GOT3 (cell line): ENCODE measurements around the gene INSC.

Source experiments
- DNase-seq: peaks from one replicate; lab custom pipeline; 2025; ENCODE audit warnings: mixed read lengths; lab: John Stamatoyannopoulos, UW

Gene INSC

GRCh38 chr11:15217416-15217815 lies 102.7 kb downstream of the INSC start:
- DNase-seq = no peak

- no peak for DNase-seq
Measured at GRCh38 chr11:15222777-15223176, 108.1 kb downstream of the INSC start.

GRCh38 chr11:15223318-15223717 lies 108.6 kb downstream of the INSC start:
- no peak for DNase-seq

- DNase-seq = no peak
Measured at GRCh38 chr11:15224466-15224865, 109.7 kb downstream of the INSC start.

- no peak for DNase-seq
Measured at GRCh38 chr11:15227011-15227410, 112.3 kb downstream of the INSC start.

GRCh38 chr11:15228331-15228849 lies 113.7 kb downstream of the INSC start:
- no peak for DNase-seq

- DNase-seq = no peak
Measured at GRCh38 chr11:15229069-15229468, 114.3 kb downstream of the INSC start.

- no peak for DNase-seq
Measured at GRCh38 chr11:15232496-15232895, 117.8 kb downstream of the INSC start.

GRCh38 chr11:15233371-15234165 lies 118.8 kb downstream of the INSC start:
- no peak for DNase-seq

GRCh38 chr11:15234796-15235195 lies 120.1 kb downstream of the INSC start:
- no peak for DNase-seq

- no peak for DNase-seq
Measured at GRCh38 chr11:15236559-15236958, 121.8 kb downstream of the INSC start.

GRCh38 chr11:15238856-15239255 lies 124.1 kb downstream of the INSC start:
- no peak for DNase-seq

GRCh38 chr11:15248749-15249148 lies 134.0 kb downstream of the INSC start:
- DNase-seq = no peak

- no peak for DNase-seq
Measured at GRCh38 chr11:15258433-15259165, 143.9 kb downstream of the INSC start.

- DNase-seq = no peak
Measured at GRCh38 chr11:15266999-15267398, 152.3 kb downstream of the INSC start.

- DNase-seq = no peak
Measured at GRCh38 chr11:15268598-15268997, 153.9 kb downstream of the INSC start.

GRCh38 chr11:15275141-15275540 lies 160.4 kb downstream of the INSC start:
- no peak for DNase-seq

- DNase-seq = no peak
Measured at GRCh38 chr11:15276621-15277020, 161.9 kb downstream of the INSC start.

- DNase-seq = no peak
Measured at GRCh38 chr11:15278128-15278527, 163.4 kb downstream of the INSC start.

- DNase-seq = no peak
Measured at GRCh38 chr11:15280393-15280792, 165.7 kb downstream of the INSC start.

GRCh38 chr11:15282754-15283153 lies 168.0 kb downstream of the INSC start:
- DNase-seq = no peak

GRCh38 chr11:15286465-15286864 lies 171.7 kb downstream of the INSC start:
- no peak for DNase-seq

- no peak for DNase-seq
Measured at GRCh38 chr11:15288863-15289262, 174.1 kb downstream of the INSC start.
